ENCODE measurements around the gene IL9R.
"Not testable (repeated sequence)": the region's sequence is repeated elsewhere in the genome, so short reads cannot be mapped to it uniquely, and the experiment has no call there.

IL9R gene, protein sequence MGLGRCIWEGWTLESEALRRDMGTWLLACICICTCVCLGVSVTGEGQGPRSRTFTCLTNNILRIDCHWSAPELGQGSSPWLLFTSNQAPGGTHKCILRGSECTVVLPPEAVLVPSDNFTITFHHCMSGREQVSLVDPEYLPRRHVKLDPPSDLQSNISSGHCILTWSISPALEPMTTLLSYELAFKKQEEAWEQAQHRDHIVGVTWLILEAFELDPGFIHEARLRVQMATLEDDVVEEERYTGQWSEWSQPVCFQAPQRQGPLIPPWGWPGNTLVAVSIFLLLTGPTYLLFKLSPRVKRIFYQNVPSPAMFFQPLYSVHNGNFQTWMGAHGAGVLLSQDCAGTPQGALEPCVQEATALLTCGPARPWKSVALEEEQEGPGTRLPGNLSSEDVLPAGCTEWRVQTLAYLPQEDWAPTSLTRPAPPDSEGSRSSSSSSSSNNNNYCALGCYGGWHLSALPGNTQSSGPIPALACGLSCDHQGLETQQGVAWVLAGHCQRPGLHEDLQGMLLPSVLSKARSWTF

DNA sequence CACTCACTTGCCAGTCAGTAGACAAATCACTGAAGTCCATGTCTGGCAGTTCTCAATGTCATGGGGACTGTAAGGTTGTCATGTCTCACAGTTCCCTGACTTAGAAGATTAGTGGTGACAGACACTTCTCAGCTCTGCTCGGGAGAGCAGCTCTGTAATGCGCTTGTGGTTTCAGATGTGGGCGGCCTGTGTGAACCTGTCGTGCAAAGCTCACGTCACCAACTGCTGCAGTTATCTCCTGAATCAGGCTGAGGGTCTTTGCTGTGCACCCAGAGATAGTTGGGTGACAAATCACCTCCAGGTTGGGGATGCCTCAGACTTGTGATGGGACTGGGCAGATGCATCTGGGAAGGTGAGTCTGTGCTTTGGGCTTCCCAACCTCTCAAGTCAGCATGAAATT, at the start of gene IL9R:
IL9R (plus strand) TSS at position 261 of the 400 bp plus-strand sequence; CDS start at position 325, 64 bp downstream.
- DNase-seq (ENCODE audit: low read depth in 2 of 3, low spot score in 2 of 3) = peak in 2 of 3 experiments; percentile 22 to 27

DNA sequence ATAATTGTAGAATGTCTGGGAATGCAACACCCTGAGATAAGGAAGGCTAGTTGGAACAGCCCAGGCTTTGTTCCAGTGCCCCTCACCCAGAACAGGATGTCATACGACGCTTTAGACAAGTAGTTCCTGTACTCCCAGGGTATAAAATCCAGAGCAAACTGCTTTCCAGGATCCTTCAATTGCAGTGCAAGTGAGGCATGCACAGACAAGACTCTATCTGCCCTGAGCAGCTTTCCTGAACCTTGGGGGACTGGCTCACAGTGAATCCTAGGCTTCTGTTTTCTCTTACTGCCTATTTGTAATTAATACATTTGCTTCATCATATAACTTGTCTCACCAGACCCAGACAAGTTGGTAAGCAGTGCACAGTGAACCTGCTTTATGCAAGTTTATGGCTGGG, 48.4 kb upstream of the IL9R start:
- DNase-seq (ENCODE audit: low read depth in 2 of 3, low spot score in 2 of 3) = no peak

DNA sequence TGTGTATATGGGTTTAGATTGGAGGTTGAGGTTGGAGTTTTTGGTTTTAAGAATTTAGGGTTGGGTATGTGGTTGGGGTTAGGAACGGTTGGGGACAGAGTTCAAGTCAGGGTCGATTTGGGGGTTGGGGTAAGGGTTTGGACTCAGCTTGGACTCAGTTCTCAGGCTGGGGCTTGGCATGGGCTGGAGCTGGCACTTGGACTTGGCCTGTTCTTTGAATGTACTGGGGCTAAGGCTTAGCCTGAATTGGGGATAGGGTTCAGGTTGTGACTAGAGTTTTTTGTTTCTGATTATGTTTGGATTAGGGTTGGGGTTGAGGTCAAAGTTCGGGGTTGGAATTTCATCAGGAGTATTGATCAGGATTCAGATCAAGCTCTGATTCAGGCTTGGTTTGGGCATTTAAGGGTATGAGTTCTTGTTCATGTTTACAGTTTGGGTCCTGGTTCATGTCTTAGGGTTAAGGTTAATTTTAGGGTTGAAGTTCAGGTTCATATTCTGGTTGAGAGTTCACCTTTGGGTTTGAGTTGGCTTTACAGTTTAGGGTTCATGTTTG, 46.2 kb upstream of the IL9R start:
- DNase-seq (ENCODE audit: low read depth in 2 of 3, low spot score in 2 of 3) = no peak

DNA sequence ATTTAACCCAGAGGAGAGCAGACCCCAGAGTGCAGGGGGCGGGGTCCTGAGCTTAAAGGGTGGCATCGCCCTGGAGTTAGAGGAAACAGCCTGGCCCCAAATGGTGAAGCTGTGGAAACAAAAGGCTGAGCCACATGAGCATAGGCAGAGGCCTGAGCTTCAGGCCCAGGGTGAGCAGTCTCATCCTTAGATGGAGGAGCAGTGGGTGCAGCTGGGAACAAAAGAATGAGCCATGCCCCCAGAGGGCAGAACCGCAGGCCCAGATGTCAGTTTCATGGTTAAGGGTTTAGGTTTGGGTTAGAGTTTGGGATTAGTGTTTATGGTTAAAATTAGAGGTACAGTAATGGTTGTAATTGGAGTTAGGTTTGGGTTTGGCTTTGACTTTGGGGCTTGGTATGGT, 44.4 kb upstream of the IL9R start:
- DNase-seq (ENCODE audit: low read depth in 2 of 3, low spot score in 2 of 3) = no peak

DNA sequence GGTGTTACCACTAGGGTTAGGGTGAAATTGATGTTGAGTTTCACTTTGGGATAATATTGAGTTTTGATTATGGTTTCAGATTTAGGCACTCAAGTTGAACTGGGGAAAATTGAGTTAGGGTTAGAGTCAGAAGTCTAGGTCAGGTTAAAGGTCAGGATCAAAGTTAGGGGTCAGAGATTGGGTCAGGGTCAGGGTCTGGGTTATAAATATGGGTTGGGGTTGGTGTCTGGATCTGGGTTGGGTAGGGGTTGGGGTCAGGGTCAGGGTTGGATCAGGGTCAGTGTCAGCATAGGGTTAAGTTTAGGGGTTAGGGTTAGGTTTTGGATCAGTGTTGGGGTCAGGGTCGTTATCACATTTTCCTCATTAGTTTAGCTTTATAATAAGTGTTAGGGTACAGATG, 42.7 kb upstream of the IL9R start:
- DNase-seq (ENCODE audit: low read depth in 2 of 3, low spot score in 2 of 3) = no peak

DNA sequence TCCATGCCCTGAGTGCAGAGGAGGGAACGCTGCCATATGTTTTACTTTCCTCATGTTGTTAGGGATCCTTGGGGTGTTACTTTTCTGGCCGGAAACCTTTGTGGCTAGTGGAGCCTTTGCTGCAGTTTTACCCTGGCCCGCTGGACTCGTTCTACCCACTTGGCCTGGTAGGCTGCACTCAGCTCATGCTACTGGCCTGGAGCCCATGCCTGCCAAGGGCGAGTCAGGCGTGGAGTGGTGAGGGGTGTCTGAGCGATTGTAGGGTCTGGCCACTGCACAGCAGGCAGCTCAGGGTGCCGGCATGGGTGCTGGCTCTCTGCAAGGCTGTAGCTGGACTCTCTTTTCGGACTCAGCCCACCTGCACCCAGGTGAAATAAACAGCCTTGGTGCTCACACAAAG, 41.4 kb upstream of the IL9R start:
- no peak for DNase-seq (ENCODE audit: low read depth in 2 of 3, low spot score in 2 of 3)

DNA sequence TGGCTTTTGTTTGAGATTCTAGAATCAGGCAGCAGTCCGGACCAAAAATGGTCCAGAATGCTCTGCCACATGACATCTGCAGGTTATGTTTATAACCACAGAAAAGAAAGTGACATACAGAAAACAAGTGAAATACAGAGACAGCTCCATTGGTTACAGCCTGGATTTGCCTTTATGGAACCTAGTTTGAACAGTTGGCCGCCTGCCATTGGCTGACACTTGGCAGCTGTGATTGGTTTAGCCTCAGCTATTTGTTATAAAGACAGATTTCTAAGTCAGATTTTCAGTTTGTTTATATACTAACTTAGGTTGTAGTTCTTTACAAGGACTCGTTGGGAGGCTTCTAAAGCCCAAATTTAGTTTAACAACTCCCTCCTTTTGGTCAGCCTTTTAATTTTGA, 40.8 kb upstream of the IL9R start:
- no peak for DNase-seq (ENCODE audit: low read depth in 2 of 3, low spot score in 2 of 3)

DNA sequence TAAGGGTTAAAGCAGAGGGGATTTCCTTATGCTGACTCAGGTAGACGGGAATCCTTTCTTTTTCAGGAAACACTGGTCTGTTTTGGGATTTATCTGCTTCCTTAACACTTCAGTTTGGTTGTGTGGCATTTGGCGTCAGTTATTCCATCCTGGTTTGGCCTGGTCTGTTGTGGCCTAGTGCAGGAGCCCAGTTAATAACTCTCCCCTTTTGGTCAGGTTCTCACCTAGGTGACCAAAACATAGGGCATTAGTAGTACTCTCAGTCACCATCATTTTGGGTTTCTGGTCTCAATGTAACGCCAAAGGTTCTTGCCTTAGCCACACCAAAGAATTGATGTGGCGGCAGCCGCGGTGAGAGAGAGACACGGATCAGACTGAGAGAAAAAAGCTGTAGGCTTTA, 39.7 kb upstream of the IL9R start:
- no peak for DNase-seq (ENCODE audit: low read depth in 2 of 3, low spot score in 2 of 3)

DNA sequence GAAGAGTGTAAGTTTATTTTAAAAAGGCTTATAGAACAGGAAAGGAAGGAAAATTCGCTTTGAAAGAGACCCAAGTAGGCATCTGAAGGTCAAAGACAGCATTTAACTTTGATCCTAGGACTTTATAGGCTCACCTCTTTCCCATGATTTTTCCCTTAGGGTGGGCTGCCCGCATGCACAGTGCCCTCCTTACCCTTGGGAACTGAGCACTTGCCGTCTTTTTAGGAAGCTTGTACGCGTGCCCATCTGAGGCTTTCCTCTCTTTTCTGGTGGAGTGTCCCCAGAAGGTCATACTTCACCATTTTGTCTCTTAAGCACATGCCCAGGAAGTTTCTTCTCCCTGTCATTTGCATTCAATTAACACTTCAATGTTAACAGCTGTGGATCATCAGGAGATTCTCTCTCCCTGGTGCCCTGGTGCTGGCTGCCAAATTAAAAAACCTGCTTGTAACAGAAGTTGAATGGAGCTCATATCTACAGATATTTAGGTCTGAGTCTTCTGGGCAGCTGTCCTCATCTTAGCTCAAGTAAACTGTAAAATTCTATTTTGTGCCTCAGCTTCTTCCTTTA, 38.4 kb upstream of the IL9R start:
- no peak for DNase-seq (ENCODE audit: low read depth in 2 of 3, low spot score in 2 of 3)

DNA sequence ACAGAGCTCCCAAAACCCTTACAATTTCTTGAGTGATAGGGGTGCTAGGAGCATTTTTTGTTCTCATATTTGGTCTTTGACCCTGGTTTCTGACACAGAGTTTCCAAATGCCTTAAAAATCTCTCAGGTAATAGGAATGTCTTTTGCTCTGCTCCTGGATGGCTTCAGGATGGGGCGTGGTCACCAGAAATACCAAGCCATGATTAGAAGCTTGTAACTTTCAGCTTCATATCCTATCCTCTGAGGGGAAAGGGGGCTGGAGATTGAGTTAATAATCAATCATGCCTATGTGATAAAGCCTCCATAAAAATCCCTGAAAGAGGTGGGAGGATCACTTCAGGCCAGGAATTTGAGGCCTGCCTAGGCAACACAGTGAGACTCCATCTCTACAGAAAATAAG, 34.6 kb upstream of the IL9R start:
- DNase-seq (ENCODE audit: low read depth in 2 of 3, low spot score in 2 of 3) = no peak

DNA sequence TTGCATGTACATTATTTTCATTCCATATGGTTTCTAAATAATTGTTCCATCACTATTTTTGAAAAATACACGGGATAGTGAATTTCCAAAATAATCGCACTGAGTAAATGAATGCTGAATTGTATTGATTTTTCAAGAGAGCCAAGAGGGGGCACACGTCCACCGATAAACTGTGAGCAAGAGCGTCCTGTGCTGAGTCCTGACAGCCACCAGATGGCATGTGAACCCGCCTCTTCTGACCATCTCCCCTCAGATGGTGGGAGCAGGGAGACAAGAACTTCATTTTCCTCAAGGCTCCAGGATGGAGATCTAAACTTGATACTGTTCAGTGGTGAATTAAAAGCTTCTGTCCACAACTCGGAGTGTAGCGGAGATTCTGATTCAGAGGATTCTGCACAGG, 30.6 kb upstream of the IL9R start:
- DNase-seq (ENCODE audit: low read depth in 2 of 3, low spot score in 2 of 3) = no peak

DNA sequence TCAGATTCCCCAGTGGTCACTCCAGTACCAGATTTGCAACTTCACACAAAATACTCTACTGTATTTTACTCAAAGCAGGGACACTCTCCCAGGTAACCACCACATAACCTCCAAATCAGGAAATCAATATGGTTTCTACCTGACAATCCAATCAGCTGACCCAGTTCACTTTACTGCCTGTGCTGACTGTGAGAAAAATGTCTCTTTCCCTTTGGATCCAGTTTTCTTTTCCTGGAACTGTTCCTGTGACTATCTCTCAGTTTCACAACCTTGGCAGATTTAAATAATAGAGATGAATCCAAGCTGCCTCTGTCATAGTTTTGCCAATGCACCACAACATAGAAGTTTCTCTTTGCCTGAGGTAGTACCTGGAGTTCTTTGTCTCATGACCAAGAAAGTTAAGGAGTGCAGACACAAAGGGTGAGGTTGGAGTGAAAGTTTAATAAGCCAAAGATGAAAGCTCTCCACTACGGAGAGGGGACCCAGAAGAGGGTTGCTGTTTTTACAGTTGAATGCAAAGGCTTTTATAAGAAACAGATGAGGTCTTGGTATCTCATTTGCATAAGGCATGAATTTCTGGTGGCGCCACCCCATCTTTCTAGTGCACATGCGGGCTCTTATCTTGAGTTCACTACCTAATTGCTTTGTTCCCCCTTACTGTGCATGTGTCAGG, 29.7 kb upstream of the IL9R start:
- no peak for DNase-seq (ENCODE audit: low read depth in 2 of 3, low spot score in 2 of 3)

DNA sequence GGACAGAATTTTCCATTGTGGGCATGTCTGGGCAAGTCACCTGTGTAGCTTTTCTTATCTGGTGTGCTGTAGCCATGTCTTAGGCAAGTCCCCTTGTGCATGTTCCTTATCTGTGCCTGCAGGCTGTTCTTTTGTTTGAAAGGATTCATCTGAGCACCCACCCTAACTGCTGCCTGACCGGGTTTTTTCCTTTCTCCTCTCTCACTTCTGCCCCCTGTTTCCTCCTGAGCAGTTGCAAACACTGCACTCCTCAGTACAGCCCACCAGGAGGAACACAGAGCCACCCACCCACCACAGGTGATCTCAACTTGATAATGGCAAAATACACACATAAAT, 29.2 kb upstream of the IL9R start:
- no peak for DNase-seq (ENCODE audit: low read depth in 2 of 3, low spot score in 2 of 3)

DNA sequence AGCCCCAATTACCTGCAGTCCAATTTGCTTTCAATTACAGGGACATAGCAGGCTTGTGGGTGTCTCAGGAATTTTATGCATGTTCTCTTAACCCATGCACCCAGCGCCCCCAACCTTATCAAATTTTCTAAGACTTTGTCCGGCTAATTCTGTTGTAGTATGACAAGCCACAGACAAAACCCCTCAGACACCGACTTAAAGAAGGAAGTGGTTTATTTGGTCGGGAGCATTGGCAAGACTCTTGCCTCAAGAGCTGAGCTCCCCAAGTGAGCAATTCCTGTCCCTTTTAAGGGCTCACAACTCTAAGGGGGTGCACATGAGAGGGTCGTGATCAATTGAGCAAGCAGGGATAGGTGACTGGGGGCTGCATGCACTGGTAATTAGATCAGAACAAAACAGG, 28.7 kb upstream of the IL9R start:
- DNase-seq (ENCODE audit: low read depth in 2 of 3, low spot score in 2 of 3) = no peak

DNA sequence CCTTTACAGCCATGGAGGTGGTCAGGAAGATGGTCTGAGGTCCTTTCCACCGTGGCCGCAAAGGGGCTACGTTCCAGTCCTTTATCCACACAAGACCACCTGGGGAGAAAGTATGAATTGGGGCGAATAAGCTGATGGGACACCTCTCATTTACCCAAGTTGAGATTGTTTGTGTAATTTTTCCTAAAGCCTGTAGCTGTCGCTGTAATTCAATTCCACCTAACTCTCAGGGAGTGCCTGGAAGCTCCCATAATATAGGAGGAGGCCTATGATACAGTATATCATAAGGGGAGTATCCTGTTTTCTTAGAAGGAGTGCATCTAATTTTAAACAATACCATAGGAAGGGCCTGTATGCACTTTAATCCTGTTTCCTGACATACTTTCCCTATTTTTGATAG, 25.8 kb upstream of the IL9R start:
- DNase-seq (ENCODE audit: low read depth in 2 of 3, low spot score in 2 of 3) = not testable (repeated sequence)

DNA sequence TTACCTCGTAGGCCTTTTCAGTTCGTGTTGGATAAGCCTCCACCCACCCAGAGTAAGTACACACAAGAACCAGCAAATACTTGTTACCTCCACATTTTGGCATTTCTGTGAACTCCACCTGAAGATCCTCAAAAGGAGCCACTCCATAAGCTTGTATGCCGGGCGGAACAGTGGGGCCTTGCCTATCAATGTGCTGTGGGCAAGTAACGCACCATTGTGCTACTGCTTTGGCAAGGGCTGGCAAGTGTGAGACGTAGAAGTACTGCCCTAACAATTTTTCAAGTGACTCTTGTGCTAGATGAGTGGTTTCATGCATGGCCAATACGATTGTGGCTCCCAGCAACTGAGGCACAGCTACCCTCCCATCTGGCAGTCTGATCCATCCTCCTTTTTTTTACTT, 25.3 kb upstream of the IL9R start:
- not testable (repeated sequence) for DNase-seq (ENCODE audit: low read depth in 2 of 3, low spot score in 2 of 3)

DNA sequence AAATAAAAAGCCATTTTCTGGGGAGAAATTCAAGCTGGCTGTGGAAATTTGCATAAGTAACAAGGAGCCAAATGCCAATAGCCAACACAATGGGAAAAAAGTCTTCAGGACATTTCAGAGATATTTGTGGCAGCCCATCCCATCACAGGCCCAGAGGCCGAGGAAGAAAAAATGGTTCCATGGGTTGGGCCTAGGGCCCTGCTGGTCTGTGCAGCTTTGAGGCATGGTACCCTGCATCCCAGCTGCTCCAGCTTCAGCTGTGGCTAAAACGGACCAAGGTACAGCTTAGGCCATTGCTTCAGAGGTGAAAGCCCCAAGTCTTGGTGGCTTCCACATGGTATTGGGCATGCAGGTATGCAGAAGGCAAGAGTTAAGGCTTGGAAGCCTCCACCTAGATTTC, 14.2 kb upstream of the IL9R start:
- no peak for DNase-seq (ENCODE audit: low read depth in 2 of 3, low spot score in 2 of 3)

DNA sequence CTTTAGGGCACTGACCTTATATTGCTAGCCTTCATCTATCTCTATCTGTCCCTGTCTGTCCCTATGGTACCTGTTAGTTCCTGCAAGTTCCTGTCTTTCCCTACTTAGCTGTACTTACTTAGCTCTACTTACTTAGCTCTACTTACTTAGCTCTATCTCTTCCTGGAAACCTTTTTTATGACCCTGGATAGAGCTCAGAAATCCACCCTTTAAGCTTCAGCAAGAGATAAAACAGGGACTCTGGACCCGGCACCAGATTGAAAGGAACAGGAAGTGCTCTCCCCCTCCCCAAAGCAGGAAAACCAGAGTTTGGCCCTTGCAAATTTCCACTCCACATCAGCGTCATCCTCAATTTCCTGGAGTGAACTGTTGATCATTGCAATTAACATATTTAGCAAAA, 12.3 kb upstream of the IL9R start:
- DNase-seq (ENCODE audit: low read depth in 2 of 3, low spot score in 2 of 3) = no peak

DNA sequence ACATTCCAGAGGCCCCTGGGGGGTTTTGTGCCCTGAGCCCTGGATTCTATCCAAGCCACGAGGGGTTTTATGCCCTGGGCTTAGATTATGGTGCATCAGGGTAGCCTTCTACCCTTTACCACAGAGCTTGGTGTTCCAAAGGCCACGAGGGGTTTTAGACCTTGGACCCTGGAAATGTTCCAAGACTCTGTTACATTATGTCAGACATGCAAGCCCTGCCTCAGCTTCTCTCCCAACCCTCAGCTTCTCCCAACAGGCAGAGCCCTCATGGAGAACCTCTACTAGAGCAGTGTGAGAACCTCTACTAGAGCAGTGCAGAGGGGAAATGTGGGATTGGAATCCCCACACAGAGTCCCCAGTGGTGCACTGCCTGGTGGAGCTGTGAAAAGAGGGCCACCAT, 10.5 kb upstream of the IL9R start:
- not testable (repeated sequence) for DNase-seq (ENCODE audit: low read depth in 2 of 3, low spot score in 2 of 3)

DNA sequence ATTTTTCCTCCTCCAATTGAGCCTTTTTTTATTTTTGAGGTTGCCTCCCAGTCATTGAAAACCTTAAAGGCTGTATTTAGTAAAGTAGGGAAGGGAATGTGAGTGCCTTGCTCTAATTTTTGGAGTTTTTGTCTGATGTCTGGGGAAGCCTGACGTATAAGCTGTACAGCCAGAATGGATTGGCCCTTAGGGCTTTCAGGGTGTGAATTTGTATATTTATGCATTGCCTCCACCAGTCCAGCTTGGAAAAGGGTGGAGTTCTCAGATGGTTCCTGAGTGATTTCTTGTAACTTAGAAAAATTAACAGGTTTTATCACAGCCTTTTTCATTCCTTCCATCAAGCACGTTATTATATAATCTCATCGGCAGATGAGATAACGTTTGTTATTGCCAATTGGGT, 8.6 kb upstream of the IL9R start:
- DNase-seq (ENCODE audit: low read depth in 2 of 3, low spot score in 2 of 3) = no peak

DNA sequence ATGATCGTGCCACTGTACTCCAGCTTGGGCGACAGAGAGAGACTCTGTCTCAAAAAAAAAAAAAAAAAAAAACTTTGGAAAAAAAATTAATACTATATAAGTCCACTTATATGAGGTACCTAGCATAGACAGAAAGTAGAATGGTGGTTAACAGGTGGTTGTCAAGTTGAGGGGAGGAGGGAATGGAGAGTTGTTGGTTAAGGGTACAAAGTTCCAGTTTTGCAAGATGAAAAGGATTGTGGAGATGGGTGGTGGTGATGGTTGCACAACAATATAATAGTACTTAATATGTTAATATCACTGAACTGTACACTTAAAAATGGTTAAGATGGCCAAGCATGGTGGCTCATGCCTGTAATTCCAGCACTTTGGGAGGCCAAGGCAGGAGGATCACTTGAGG, 4.1 kb upstream of the IL9R start:
- no peak for DNase-seq (ENCODE audit: low read depth in 2 of 3, low spot score in 2 of 3)

DNA sequence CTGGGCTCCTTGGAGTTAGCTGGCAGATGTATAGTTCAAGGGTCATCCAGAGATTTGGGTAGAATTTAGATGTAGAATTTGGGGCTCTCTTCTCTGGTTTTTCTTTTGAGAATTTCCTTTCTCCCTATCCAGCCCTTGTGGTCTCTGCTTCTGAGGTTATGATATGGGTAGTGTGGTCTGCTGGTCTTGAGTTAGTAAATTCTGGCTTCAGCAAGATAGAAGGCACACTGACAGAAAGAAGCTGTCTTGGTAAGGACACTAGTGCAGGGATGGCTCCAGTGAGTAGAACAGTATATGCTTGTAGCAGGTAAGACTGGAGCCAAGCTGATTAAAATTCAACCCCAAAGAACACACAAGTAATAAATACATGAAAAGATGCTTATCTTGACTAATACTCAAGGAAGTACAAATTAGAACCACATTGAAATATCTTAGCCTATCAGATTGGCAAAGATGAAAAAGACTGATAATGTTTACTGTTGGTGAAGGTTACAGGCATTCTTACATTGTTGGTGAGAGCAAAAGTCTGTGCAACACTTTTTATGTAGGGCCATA, 2.1 kb upstream of the IL9R start:
- no peak for DNase-seq (ENCODE audit: low read depth in 2 of 3, low spot score in 2 of 3)

Data from activated CD8-positive, alpha-beta memory T cell treated with anti-CD3 and anti-CD28 coated beads for 48 hours (primary cell).